Fibroblast of lung (primary cell): ENCODE data around the gene GPN1. TPM values are rescaled to one million over a fixed set of nuclear protein-coding genes. Genes with fewer than 3 reads are reported as not detected.
A peak's percentile ranks its signal among the peaks of the same experiment; 100 is the strongest.

ENCODE experiments used
- DNase-seq, 2 donors: peaks; one replicate each; pipeline versions ENCODE4 v3.0.0 to v3.0.0-alpha.2; 2010; ENCODE audit warnings: low read depth in 2 of 2
- H2AFZ ChIP-seq: 2 replicates; pipeline ENCODE4 v1.5.1; 2012; ENCODE audit warnings: low read length, control low read depth, inconsistent platforms
- H3K27ac ChIP-seq: 2 replicates; pipeline ENCODE4 v1.5.1; 2011; ENCODE audit warnings: low read length, control low read depth; ENCODE audit not compliant: insufficient read depth
- H3K27me3 ChIP-seq: 2 replicates; pipeline ENCODE4 v1.5.1; 2011; ENCODE audit warnings: mild to moderate bottlenecking, low read length; ENCODE audit not compliant: control insufficient read depth, insufficient read depth
- H3K36me3 ChIP-seq: 2 replicates; pipeline ENCODE4 v1.5.1; 2011; ENCODE audit warnings: low read length; ENCODE audit not compliant: control insufficient read depth, insufficient read depth
- H3K4me1 ChIP-seq: 2 replicates; pipeline ENCODE4 v1.5.1; 2011; ENCODE audit warnings: low read length; ENCODE audit not compliant: control insufficient read depth, insufficient read depth; ENCODE audit errors: extremely low read depth
- H3K4me2 ChIP-seq: 2 replicates; pipeline ENCODE4 v1.5.1; 2011; ENCODE audit warnings: low read length, control low read depth; ENCODE audit not compliant: insufficient read depth; ENCODE audit errors: extremely low read depth
- H3K4me3 ChIP-seq, 4 experiments: fragments of 200-600 bp in 1 of 4; sonication (generic) in 1 of 4; replicated peaks in 1 of 4; 2 replicates each; pipeline ENCODE4 v1.5.1; 2011 to 2016; ENCODE audit warnings: low read length in 4 of 4, low read depth in 3 of 4, mild to moderate bottlenecking in 3 of 4, control low read depth in 2 of 4, inconsistent platforms in 1 of 4, mixed read lengths in 1 of 4; ENCODE audit not compliant: insufficient read depth in 1 of 4; ENCODE audit errors: control extremely low read depth in 1 of 4
- H3K79me2 ChIP-seq: 2 replicates; pipeline ENCODE4 v1.5.1; 2012; ENCODE audit warnings: mild to moderate bottlenecking, low read length, inconsistent platforms; ENCODE audit not compliant: control insufficient read depth, insufficient read depth
- H3K9ac ChIP-seq: 2 replicates; pipeline ENCODE4 v1.5.1; 2011; ENCODE audit warnings: mild to moderate bottlenecking, low read length, control low read depth; ENCODE audit not compliant: insufficient read depth
- H3K9me3 ChIP-seq: 2 replicates; pipeline ENCODE4 v1.5.1; 2012; ENCODE audit warnings: low read depth, low read length; ENCODE audit not compliant: control insufficient read depth, insufficient read depth
- H4K20me1 ChIP-seq: 2 replicates; pipeline ENCODE4 v1.5.1; 2011; ENCODE audit warnings: low read length; ENCODE audit not compliant: control insufficient read depth, insufficient read depth; ENCODE audit errors: extremely low read depth
- EZH2 ChIP-seq: IDR thresholded peaks from 2 replicates; pipeline ENCODE4 v1.5.1; 2012; ENCODE audit warnings: low read length, control low read depth, mild to moderate bottlenecking; ENCODE audit errors: missing control alignments
- polyA plus RNA-seq, 2 donors: library from polyadenylated mRNA; depleted of rRNA in 1 of 2; stranded (reverse) in 1 of 2; unstranded in 1 of 2; fragments of >200 nt; gene quantifications; 2 replicates each; pipeline ENCODE4 v1.2.1, GENCODE V29; 2011 to 2012; ENCODE audit warnings: missing spikeins in 1 of 2
- total RNA-seq: library from RNA; depleted of rRNA; stranded (reverse); fragments of >200 nt; gene quantifications from 2 replicates; pipeline ENCODE4 v1.2.1, GENCODE V29; 2014
- TF ChIP-seq, protein P1 (sequence below), 2 donors: IDR thresholded peaks in 1 of 2; conservative IDR thresholded peaks in 1 of 2; 1 replicate in 1 of 2; 2 replicates in 1 of 2; pipeline ENCODE4 v1.5.1; 2011 to 2012; ENCODE audit warnings: low read length in 2 of 2, control low read depth in 1 of 2, inconsistent platforms in 1 of 2, low read depth in 1 of 2, mild to moderate bottlenecking in 1 of 2

Gene GPN1
- total and polyA plus RNA-seq, 2 donors (not counting 1 experiment from before 2014, with no cell fraction given) = 34.5 to 60.9 TPM

- Histone ChIP-seq H3K27me3 (no peaks in the 10 kb centered on the region), H3K27ac (peak overlapping the region; percentile 55), H3K4me2 (peak overlapping the region; percentile 75), H3K4me1 (peaks cover 2% of the 10 kb centered on the region), H3K4me3 (peak overlapping the region; percentile 29 to 93 (median 86)), H3K9me3 (no peaks in the 10 kb centered on the region), H3K36me3 (no peaks in the 10 kb centered on the region), H3K9ac (no peak overlapping the region), H4K20me1 (no peaks in the 10 kb centered on the region), H3K79me2 (peaks cover 41% of the 10 kb centered on the region), H2AFZ (peak overlapping the region; percentile 93)
- no peak for DNase-seq
- TF ChIP-seq EZH2 = no peak
These were observed 46.6 kb upstream of the GPN1 start for GRCh38 chr2:27582129-27582694.

DNA sequence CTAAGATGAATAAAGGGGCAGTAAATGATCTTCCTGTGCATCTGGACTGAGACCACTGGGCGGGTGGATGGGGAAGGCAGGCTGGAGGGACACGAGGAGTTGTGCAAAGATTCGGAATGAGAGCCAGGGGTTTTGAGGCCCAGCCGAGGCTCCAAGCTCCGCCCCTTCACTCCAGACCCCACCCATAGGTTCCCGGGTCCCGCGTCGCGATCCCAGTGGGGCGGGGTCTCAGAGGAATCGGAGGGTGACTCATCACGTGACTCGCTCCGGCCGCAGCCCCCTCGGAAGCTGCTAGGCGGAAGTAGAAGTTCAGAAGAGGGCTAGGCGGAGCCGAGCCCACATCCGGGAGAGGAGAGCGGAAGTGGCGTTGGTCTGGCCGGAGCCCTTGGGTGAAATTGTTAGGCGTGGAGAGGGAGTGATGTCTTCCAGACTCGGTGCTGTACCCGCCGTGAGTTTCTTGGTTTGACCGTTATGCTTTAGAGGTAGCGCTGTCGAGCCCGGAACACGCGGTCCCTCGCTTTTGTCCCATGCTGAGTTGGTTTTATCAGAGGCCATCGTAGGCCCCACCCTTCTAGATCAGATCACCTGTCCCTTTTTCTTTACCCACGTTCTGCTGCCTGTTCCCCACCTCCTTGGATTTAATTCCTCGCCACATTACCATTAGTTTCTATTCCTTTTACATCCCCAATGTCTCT lies 46.0 kb upstream of the GPN1 start, which contains the start of gene ZNF512:
Gene ZNF512, plus strand, starts transcription at position 348 of the 695 bp plus-strand sequence. Its CDS starts 71 bp downstream, at position 419.
- Histone ChIP-seq H3K4me3 (peak within 1 kb of the TSS; percentile 68 to 93 (median 86)), H3K9ac (peak within 1 kb of the TSS; percentile 59), H3K4me2 (peak within 1 kb of the TSS; percentile 77), H3K27me3 (no peaks in the 10 kb centered on the region), H3K27ac (peak within 1 kb of the TSS; percentile 73), H2AFZ (peak within 1 kb of the TSS; percentile 93), H3K9me3 (no peaks in the 10 kb centered on the region), H3K79me2 (peaks cover 47% of the 10 kb centered on the region), H3K4me1 (peaks cover 2% of the 10 kb centered on the region), H4K20me1 (no peaks in the 10 kb centered on the region), H3K36me3 (no peaks in the 10 kb centered on the region)
- no peak for TF ChIP-seq EZH2
- TF ChIP-seq, protein P1, sequence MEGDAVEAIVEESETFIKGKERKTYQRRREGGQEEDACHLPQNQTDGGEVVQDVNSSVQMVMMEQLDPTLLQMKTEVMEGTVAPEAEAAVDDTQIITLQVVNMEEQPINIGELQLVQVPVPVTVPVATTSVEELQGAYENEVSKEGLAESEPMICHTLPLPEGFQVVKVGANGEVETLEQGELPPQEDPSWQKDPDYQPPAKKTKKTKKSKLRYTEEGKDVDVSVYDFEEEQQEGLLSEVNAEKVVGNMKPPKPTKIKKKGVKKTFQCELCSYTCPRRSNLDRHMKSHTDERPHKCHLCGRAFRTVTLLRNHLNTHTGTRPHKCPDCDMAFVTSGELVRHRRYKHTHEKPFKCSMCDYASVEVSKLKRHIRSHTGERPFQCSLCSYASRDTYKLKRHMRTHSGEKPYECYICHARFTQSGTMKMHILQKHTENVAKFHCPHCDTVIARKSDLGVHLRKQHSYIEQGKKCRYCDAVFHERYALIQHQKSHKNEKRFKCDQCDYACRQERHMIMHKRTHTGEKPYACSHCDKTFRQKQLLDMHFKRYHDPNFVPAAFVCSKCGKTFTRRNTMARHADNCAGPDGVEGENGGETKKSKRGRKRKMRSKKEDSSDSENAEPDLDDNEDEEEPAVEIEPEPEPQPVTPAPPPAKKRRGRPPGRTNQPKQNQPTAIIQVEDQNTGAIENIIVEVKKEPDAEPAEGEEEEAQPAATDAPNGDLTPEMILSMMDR (conservative IDR thresholded peaks at IDR 0.05 in 1 of 2, IDR thresholded peaks at IDR 0.05 in 1 of 2; ENCODE audit: low read depth in 1 of 2, low read length in 2 of 2) = no peak
- DNase-seq = peak; percentile 93 to 95

- H4K20me1 ChIP-seq = no peaks in the 10 kb centered on the region
- H3K4me3 ChIP-seq = peak overlapping the region; percentile 68 to 93 (median 86)
- H3K9me3 ChIP-seq = no peaks in the 10 kb centered on the region
- H3K4me2 ChIP-seq = peak overlapping the region; percentile 77
- peak; percentile 10 to 19 for DNase-seq
- TF ChIP-seq, protein P1 (conservative IDR thresholded peaks at IDR 0.05 in 1 of 2, IDR thresholded peaks at IDR 0.05 in 1 of 2; ENCODE audit: low read depth in 1 of 2, low read length in 2 of 2) = no peak
- TF ChIP-seq EZH2 = no peak
- H2AFZ ChIP-seq = peak overlapping the region; percentile 68
- H3K4me1 ChIP-seq = peaks cover 2% of the 10 kb centered on the region
- no peaks in the 10 kb centered on the region for H3K27me3 ChIP-seq
- H3K79me2 ChIP-seq = peaks cover 54% of the 10 kb centered on the region
- peak overlapping the region; percentile 73 for H3K27ac ChIP-seq
- H3K9ac ChIP-seq = peak overlapping the region; percentile 59
- H3K36me3 ChIP-seq = no peaks in the 10 kb centered on the region
These were observed 45.4 kb upstream of the GPN1 start for GRCh38 chr2:27583390-27583915.
